Measurements from ENCODE around the gene SLFN12L.

Gene SLFN12L

GRCh38 chr17:35423761-35424160 lies 113.7 kb downstream of the SLFN12L start:
- no peak for DNase-seq
